Chondrocyte (in vitro differentiated cells): Measurements from ENCODE around the gene LRFN5. TPM values are rescaled to one million over a fixed set of nuclear protein-coding genes. Genes with fewer than 3 reads are reported as not detected.
"Not testable (repeated sequence)": the region's sequence is repeated elsewhere in the genome, so short reads cannot be mapped to it uniquely, and the experiment has no call there.

ENCODE experiments used
- DNase-seq: peaks from one replicate; pipeline ENCODE4 v3.0.0; 2021; ENCODE audit warnings: mixed read lengths, low spot score
- H3K27ac Mint-ChIP-seq: one replicate; pipeline ENCODE4 v1.8.0; 2021; ENCODE audit warnings: mild to moderate bottlenecking, moderate library complexity, mixed read lengths; ENCODE audit not compliant: unreplicated experiment
- H3K27me3 Mint-ChIP-seq: 2 replicates; pipeline ENCODE4 v1.8.0; 2021; ENCODE audit warnings: low read depth, mixed read lengths
- H3K36me3 Mint-ChIP-seq: 2 replicates; pipeline ENCODE4 v1.8.0; 2021; ENCODE audit warnings: low read depth, mixed read lengths
- H3K4me1 Mint-ChIP-seq: 2 replicates; pipeline ENCODE4 v1.8.0; 2021; ENCODE audit warnings: low read depth, mild to moderate bottlenecking, mixed read lengths
- H3K4me3 Mint-ChIP-seq: one replicate; pipeline ENCODE4 v1.8.0; 2021; ENCODE audit warnings: mild to moderate bottlenecking, moderate library complexity, mixed read lengths; ENCODE audit not compliant: unreplicated experiment
- H3K9me3 Mint-ChIP-seq: 2 replicates; pipeline ENCODE4 v1.8.0; 2021; ENCODE audit warnings: low read depth, mixed read lengths
- total RNA-seq: library from RNA; stranded (reverse); gene quantifications from 3 replicates; pipeline ENCODE4 v1.2.1, GENCODE V29; 2021
- TF ChIP-seq, protein P1 (sequence below): fragments of 200-600 bp; sonication (generic); IDR thresholded peaks from 2 replicates; pipeline ENCODE4 v1.5.0; 2021; ENCODE audit warnings: antibody characterized with exemption, mild to moderate bottlenecking, moderate library complexity

The LRFN5 gene
- total RNA-seq, 1 donor from 2014 or later, result not detected

DNA sequence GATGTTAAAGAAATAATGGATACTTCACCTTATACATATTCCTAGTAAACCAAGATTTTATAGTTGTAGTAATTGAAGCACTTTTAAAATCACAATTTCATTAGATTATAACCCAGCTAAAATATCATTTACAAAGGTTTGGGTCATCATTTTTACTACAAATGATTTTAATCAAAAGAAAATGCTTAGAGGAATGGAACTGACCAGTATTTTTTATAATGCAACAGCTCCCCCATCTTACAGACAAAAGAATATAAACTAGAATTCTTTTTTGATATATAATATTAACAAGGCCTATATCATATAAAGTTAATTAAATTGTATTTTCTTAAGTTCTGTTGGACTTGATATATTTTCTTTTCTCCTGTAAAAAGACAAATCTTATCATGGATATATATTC lies 20.4 kb upstream of the LRFN5 start:
- Mint-ChIP-seq H3K27me3 (peaks cover 7% of the 10 kb centered on the region), H3K4me3 (no peak overlapping the region), H3K9me3 (no peaks in the 10 kb centered on the region), H3K36me3 (no peaks in the 10 kb centered on the region), H3K4me1 (no peaks in the 10 kb centered on the region), H3K27ac (no peak overlapping the region)
- TF ChIP-seq, protein P1, sequence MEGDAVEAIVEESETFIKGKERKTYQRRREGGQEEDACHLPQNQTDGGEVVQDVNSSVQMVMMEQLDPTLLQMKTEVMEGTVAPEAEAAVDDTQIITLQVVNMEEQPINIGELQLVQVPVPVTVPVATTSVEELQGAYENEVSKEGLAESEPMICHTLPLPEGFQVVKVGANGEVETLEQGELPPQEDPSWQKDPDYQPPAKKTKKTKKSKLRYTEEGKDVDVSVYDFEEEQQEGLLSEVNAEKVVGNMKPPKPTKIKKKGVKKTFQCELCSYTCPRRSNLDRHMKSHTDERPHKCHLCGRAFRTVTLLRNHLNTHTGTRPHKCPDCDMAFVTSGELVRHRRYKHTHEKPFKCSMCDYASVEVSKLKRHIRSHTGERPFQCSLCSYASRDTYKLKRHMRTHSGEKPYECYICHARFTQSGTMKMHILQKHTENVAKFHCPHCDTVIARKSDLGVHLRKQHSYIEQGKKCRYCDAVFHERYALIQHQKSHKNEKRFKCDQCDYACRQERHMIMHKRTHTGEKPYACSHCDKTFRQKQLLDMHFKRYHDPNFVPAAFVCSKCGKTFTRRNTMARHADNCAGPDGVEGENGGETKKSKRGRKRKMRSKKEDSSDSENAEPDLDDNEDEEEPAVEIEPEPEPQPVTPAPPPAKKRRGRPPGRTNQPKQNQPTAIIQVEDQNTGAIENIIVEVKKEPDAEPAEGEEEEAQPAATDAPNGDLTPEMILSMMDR, result peak; percentile 46
- no peak for DNase-seq

DNA sequence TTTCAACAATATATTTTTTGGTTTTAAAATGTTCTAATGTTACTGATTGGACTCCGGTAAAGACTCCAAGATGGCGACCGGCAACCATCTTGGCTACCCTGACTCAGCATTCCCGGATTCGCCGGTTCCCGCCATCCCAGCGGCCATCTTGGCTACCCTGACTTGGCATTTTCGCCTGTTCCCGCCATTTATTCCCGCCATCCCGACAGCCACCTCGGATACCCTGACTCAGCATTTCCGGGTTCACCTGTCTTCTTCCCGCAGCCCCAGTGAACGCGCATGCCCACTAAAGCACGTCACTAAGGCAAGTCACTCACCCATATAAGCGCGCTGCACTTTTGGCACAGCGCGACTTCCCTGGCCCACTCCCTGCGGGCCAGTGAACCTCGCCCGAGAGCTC lies 9.0 kb upstream of the LRFN5 start:
- Mint-ChIP-seq H3K4me1 (no peaks in the 10 kb centered on the region), H3K9me3 (no peaks in the 10 kb centered on the region), H3K4me3 (no peak overlapping the region), H3K36me3 (no peaks in the 10 kb centered on the region), H3K27me3 (peaks cover 13% of the 10 kb centered on the region), H3K27ac (no peak overlapping the region)
- DNase-seq, result peak; percentile 59
- TF ChIP-seq, protein P1, result no peak

GRCh38 chr14:41599805-41600385 lies 6.8 kb upstream of the LRFN5 start:
- H3K36me3 Mint-ChIP-seq, DNase-seq, H3K4me3 Mint-ChIP-seq, H3K27ac Mint-ChIP-seq, H3K9me3 Mint-ChIP-seq, H3K4me1 Mint-ChIP-seq: not testable (repeated sequence)
- peaks cover 26% of the 10 kb centered on the region for H3K27me3 Mint-ChIP-seq

DNA sequence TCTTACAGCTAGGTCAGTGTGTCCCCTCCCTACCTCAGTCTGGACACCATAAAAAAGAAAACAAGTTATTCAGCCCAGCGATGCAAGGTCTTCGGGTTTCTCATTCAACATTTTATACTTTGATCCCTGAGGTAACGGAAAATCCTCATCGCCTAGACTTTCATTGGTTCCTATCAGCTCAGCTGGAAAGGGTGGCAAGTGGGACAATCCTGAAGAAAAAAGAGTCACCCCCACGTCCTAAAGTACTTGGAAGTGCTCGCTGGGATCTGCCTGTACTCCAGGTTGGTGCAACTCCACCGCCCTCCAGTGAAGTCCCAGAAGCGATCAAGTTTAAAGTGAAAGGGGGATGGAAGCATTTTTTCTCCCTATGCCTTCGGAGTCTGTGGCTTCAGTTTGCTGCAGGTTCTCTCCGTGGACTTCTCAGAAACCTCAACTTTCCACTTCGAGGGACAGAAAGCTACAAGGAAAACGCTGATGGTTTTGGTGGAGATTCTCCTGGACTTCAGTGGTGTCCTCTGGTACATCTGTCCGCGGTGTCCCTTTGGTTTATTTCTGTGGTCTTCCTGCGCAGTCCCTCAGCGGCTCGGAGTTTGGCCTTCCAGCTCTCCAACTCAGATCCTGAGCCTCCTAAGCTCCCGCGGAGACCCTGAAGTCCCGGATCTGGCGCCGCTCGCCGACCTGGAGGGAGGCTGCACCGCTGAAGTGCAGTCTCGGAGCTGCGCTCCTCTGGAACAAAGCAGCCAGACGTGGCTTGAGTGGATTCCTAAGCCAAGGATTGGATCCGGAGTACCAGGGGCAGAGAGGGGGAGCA lies 1.8 kb upstream of the LRFN5 start:
- Mint-ChIP-seq H3K4me1 (peaks cover 39% of the 10 kb centered on the region), H3K27me3 (peaks cover 69% of the 10 kb centered on the region), H3K9me3 (no peaks in the 10 kb centered on the region), H3K36me3 (no peaks in the 10 kb centered on the region), H3K4me3 (peak overlapping the region; percentile 31), H3K27ac (no peak overlapping the region)
- DNase-seq, result peak; percentile 55
- TF ChIP-seq, protein P1, result no peak

DNA sequence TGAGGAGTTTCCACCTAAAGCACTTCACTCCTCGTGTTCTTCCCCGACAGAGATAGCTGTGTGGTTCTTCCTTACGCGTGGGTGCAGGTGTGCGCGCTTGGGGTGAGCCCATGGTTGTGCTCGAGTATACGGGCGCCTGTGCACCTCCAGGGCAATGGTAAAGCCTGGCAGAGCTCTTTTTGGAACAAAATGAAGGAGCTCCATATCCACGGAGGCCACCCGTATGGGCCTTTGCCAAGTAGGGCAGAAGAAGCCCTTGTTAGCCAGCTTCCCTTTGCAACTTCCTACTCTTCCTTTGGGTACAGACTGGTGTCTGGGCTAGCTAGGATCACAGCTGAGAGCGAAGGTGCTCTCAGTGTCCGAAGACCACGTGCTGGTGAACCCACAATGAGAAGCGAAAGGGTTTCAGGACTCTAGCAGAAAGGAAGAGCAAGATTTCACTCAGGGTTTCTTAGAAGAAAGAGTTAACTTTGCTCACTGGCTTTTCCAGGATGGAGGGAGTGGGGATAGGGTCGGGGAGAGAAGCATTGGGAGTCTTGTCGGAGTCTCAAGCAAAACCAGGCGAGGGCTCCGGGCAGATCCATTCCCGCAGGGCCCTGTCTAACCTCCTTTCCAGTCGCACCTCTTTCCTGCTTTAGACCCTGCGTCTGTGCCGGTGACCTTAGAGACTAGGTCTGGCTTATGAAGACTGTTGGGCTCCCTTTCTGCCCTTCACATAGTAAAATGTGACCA lies 960 bp upstream of the LRFN5 start:
- TF ChIP-seq, protein P1, result no peak
- DNase-seq, result peak; percentile 49
- H3K4me3 Mint-ChIP-seq, result peak overlapping the region; percentile 65
- H3K27me3 Mint-ChIP-seq, result peaks cover 73% of the 10 kb centered on the region
- H3K9me3 Mint-ChIP-seq, result no peaks in the 10 kb centered on the region
- H3K4me1 Mint-ChIP-seq, result peaks cover 39% of the 10 kb centered on the region
- H3K36me3 Mint-ChIP-seq, result no peaks in the 10 kb centered on the region
- H3K27ac Mint-ChIP-seq, result no peak overlapping the region
